Effector CD8-positive, alpha-beta T cell (primary cell): Measurements from ENCODE around the gene FTO.

Experiments
- DNase-seq: peaks from one replicate; lab custom pipeline; 2025; lab: John Stamatoyannopoulos, UW

The FTO gene

DNA sequence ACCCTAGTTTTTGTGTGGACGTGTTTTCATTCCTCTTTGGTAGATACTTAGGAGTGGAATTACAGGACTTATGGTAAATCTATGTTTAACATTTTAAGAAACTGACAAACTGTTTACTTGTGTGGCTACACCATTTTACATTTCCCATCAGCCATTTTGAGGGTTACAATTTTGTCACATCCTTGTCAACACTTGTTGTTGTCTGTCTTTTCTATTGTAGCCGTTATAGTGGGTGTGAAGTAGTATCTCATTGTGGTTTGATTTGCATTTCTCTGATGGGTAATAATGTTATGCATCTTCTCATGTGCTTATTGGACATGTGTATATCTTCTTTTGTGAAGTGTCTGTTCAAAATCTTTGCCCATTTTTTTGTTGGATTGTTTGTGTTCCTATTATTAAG lies 4.5 kb downstream of the FTO start:
- no peak for DNase-seq

DNA sequence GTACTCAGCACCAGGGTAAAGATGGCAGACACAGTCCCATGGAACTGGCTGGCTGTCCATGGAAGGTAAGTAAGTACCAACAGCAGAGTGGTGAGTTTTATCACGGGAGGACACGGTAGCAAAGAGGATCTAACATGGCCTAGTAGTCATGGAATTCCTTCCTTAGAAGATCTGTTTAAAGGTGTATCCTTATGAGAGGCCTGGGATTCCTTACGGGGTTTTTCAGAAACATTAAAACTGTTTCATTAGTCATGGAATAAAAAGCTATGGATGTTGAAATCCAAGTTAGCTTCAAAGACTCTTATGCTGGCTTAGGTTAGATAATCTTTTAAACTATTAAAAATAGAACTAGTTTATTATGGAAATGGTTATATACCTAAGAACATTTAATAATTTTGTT lies 7.4 kb downstream of the FTO start:
- DNase-seq, result no peak

DNA sequence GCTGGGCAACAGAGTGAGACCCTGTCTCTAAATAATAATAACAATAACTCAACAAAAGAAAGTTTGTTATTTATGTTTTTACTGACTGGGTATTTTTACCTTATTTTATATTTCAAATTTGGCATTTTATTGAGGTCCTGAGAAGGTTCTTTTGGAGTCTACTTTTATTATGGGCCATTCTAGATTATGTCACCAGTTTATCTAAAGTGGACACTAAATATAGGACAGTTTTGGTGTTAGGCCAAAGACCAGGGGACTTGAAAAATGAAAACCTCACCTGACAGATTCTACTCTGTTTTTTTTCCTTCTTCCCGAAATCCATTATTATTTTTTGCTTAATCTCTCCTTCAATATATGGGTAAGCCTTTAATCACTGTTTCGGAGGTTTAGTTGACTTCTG lies 8.1 kb downstream of the FTO start:
- no peak for DNase-seq

DNA sequence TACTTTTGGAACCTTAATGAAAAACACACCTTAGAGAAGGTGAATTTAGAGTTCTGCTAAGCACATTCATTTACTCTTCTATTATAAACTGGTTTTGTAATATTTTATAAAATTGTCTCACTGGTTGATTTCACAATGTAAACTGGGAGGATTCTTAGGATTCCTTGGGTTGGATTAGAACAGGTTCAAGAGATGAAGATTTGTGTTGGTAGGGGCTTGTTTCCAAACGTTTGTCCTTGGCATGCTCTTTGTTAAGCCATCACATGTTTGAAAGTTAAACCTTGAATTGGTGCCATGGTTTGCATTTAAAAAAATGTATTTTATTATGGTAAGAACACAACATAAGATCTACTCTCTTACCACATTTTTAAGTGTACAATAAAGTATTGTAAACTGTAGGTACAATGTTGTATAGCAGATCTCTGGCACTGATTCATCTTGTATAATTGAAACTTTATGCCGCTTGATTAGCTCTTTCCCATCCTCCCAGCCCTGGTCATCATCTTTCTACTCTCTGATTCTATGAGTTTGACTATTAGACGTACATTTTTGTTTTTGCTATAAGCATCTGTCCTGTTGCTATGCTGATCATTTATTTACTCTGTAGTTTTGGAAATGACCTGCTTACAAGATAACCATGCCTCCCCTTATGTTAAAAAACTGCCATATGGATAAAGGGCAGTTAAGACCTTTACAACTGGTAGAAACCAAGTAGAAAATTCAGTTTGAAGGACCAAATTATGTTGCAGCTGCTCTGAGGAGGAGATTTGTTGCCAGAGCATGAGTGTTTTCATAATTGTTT lies 9.6 kb downstream of the FTO start:
- DNase-seq, result no peak

DNA sequence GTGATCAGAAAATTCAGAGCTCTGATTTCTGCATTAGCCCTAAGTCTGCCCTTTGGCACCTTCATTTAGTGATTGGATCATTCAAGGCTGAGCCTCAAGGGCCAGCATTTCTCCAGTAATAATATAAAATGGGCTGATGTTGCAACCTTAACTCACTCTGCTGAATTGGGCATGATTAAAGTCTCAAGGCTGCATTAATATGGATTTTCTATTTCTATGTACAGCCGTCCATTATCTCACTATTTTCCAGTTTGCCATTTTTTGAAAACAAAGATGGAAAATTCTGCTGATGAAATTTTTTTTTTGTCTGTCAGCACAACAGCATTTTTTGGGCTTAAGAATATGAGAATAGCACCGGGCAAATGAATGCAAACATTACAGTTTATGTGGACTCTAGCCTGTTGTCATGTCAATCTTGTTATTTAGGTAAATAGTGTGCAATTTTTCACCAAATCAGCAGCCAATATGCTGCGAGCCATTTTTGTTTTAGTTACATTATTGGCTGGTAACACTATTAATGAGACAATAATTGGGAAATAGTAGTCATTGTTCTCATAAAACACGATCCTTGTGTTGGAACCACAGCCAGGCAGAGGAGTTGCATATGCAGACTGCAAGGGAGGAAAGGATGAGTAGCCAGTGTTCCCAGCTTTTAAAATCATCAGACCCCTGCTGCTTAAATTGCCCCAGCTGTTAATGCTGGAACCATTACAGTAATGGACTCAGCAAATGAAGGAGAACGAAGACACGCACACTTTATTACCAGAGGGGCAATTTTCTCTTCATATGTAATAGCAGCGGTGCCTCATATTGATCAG lies 10.5 kb downstream of the FTO start:
- DNase-seq, result no peak

DNA sequence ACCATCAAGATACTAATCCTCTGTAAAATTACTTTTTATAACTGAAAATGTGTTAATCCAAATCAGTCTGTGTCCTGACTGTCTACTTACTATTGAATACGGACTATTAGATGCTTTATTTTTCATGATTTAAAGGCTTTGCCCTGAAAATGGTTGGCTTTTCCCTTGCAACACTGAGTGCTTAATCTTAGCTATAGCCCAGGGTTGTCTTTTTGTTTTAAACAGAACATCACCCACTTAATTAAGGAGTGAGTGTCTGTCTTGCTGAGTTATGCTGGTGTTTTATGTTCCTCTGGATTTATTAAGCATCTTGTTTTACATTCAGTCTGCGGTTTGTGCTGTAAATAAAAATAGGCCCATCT lies 11.0 kb downstream of the FTO start:
- no peak for DNase-seq

DNA sequence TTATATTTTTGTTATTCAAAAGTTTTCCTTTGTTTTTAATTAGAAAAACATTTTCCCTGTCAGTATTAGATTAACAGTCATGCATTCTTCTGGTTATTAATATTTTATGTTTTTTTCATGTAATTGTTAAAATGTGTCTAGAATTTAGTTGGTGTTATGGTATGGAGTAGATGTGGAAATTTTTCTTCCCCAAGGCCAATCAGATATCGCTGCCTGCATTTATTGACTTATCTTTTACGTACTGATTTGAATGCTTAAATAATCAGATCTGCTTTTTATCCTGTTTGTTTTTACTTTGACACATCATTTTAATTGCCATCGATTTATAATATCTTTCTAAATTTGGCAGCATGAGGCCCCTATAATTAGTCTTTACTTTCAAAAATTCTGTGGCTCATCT lies 13.6 kb downstream of the FTO start:
- DNase-seq, result no peak

DNA sequence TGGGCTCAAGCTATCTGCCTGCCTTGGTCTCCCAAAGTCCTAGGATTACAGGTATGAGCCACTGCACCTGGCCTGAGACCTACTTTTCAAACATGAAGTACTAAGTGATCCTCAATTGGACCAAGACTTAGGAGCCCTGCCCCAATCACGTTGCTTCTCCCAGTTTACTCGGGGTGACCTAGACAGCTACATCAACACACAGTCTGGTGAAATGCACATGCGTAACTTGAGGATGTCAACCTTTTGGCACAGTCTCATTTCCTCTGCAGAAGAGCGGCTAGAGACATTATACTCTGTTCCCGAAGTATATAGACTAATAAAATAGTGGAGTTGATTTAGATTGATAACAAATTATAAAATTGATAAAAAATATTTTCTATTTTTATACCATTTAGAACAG lies 17.1 kb downstream of the FTO start:
- no peak for DNase-seq

DNA sequence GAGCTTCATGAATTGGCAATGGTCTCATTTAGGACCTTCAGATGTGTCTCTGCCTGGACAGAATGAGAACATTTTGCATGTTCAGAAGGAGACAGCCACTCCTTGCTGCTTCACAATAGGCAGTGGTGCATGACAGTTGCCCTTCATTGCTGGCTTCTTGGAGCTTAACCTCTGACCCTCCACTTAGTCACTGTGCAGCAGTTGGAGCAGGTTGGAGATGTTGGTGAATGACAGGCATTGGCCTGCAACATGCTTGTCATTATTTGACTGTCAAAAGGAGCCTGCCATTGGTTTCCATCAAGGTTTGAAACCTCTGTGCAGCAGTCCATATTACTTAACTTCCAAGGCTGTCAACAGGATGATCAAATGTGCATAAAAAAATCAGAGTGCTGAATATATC lies 22.7 kb downstream of the FTO start:
- no peak for DNase-seq

DNA sequence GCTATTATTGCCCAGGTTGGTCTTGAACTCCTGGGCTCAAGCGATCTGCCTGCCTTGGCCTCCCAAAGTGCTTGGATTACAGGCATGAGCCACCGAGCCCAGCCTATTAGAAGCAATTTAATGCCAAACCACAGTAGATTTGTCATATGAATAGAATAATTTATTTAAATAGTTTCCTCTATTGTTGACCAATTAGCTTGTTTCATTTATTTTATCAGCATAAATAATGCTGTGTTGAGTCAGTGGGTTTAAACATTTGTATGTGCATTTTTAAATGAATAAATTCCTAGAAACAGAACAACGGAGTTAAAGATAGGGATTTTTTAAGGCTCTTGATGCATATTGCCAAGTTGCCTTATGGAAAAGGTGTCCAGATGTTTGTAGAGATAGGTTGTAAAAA lies 26.7 kb downstream of the FTO start:
- no peak for DNase-seq

DNA sequence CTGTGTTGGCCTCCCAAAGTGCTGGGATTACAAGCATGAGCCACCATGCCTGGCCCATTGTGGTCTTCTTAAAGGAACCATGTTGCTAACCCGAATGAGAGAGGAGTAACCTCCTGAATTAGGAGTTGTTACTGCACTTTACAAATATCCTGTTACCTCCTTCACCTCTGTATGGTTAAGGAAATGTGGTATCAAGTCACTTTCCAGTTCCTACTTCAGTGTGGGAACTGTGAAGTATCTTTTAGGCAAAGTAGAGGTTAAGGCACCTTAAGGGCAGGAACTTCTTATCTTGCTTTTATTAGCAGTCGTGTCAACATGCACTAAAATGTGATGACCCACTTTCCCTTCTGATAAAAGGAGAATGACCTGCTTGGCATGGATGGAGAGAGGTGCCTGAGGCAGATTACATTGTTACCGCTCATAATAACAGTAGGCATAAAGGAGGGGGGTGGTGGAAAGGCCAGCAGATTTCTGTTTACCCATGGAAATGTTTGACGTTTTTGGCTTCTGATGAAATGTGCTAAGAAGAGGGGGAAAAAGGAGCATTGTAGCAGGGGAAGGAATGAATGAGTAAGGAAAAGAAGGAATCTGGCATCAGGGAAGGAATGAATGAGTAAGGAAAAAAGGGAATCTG lies 28.5 kb downstream of the FTO start:
- DNase-seq, result no peak

DNA sequence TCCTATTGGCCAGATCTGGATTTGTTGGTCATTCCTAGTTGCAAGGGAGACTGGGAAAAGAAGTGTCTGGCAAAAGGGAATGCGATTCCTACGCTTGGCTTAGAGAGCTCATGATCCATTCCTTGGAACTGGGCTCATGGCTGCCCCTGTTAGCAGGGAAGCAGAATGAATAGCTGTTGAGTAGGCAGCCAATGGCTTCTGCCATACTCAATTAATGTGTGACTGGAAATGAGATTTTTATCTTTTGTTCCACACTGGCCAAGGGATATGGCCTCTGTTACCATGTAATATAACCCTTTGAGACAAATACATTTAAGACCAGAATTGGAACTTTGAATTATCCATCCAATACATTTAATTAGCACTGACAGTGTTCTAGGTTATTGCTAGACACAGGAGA lies 31.0 kb downstream of the FTO start:
- DNase-seq, result no peak

DNA sequence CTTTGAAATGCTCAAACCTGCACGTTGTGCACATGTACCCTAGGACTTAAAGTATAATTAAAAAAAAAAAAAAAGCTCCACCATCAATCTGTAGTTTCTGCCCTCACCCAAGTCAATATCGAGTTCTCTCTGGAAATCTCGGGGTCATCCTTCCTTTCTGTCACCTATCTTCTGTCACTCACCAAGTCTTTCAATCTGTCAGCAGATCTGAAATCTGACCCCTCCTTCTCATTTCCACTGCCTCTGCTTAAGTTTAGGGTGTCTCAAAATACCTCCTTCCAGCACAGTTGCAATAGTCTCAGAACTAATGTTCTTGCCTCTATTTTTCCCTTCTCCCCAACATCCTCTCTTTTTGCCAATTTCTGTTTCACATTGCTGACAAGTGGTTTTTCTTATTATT lies 32.3 kb downstream of the FTO start:
- no peak for DNase-seq

DNA sequence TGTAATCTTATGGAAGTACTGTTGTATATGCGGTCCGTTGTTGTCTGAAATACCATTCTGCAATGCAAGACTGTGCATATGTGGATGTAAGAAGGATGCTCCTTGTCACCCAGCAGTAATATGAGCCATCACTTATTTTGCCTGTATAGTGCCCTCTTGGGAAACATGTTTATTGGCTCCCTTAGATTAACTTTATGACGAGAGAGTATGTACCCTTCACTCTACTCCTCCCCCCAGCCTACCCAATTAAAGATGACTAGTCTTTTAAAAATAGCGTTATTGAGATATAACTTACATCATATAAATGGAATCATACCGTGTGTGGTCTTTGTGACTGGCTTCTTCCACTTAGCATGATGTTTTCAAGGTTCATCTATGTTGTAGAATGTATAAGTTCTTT lies 33.6 kb downstream of the FTO start:
- no peak for DNase-seq

DNA sequence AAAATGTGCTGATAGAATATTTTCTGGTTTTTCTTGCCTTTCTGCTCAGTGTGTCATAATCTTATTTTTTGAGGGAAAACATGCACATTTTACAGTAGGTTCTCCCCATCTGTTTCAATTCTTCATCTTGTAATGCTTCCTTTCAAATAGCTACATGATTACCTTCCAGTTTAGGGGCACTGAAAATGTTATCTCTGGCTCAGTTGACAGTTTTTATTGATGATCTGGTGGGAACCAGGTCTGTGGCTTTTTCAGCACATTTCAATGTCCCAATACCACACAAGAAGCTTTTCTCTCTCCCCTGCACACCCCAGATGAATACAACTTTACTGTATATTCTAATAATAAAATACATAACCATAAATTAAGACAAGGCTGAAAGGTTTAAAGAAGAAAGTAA lies 36.5 kb downstream of the FTO start:
- DNase-seq, result no peak

DNA sequence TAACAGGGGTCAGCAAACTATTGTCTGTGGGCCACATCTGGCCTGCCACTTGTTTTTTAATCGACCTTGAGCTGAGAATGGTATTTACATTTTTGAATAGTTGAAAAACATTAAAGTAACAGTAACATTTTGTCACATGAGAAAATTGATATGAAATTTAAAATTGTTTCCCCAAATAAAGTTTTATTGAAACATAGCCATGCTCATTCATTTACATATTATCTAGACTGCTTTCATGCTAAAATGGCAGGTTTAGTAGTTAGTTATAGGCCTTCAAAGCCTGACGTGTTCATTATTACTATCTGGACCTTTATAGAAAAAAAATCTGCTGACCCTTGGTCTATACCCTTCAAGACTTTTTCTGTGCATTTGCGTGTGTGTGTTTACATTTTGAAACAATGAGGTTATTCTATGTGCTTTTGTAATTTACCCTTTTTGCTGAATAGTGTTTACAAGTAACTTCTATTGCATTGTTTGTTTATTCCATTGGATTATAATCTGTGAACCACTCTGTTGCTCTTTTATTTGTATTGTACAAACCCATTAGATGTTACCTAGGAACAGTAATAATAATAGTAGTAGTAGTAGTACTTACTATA lies 37.1 kb downstream of the FTO start:
- no peak for DNase-seq

DNA sequence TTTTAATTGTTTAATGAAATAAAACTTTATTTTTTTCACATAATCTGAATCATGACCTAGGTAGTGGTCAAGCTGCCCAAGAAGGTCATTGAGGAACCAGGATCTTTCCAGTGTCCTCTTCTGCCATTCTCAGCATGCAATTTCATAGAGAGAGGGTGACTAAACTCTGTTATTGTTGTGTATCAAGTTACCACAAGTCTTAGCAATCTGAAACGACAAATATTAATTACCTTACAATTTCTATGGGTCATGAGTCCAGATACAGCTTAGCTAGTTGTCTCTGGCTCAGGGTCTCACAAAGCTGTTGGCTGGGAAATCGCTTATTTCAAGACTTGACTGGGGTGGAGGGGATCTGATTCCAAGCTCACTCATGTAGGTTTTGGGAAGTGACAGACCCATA lies 37.6 kb downstream of the FTO start:
- no peak for DNase-seq

DNA sequence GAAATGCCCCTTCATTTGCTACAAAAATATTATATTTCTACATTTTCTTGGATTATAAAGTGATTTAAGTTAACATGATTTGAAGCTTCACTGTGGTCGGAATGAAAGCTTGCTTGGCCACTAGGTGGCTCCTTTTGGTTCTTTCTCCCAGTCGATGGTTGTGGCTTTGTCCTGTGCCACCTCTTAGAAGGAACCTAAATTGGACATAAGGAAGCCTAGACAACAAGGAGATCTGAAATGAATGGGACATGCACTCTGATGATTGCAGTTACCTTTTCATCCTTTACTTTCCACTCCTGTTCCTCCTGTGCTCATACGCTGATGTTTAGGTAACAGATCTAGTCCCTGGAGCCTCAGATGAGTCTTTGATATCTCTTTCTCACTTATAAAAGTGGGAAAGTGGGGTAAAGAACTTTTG lies 39.2 kb downstream of the FTO start:
- no peak for DNase-seq

DNA sequence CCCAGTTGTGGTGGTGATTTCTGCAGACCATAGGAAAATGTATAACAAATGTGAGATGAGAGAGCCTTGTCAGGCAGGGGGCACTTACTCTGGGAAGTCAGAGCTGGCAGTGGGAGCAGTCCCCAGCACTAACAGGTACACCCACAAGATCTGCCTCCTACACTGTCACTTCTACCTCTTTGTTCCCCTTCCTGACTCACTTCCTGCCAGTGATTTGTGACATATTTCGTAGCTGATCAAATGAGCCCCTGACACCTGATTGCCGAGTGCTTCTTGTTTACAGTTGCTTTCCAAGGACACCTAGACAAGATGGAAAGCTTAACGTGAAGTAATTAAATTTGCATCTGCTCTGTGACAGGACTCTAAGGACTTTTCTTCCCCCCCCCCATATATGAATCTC lies 40.5 kb downstream of the FTO start:
- no peak for DNase-seq

DNA sequence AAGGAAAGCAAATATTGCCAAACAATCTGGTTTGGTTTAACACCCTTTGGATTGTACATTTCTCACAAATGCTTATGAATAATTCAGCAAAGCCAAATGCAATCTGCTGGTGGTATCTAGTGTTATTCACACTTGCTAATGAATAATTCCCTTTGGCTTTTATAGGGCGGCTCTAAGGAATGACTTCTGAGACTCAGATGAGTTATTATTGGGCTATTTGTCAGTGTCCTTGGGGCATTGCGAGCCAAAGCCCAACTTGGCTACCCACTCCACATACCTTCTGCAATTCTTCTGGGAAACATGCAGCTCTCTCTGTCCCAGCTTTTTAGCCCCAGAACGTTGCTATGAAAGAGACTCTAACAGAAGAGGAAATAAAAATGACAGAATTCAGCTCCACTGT lies 41.1 kb downstream of the FTO start:
- DNase-seq, result no peak

DNA sequence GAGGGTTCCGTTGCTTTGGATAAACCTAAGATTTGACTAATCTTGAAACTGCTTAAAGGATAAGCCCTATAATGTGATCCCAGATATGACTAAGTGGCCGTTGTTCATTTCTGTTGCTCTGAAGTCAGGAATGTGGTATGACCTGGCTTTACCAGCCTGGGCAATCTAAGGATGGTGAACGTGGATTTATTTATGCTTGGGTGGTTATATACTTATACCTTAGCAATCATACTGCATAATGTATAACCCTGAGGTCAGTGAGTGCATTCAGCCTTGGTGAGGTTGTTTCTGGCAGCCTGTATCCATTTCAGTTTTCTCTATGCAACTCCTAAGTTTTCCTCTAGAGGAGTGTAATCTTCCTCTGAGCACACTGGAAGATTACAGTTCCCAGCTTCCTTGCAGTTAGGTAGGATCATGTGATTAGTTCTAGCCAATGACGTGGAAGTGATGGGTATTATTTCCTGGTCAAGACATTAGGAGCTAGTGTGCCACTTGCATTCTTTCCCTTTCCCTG lies 41.9 kb downstream of the FTO start:
- DNase-seq, result no peak

DNA sequence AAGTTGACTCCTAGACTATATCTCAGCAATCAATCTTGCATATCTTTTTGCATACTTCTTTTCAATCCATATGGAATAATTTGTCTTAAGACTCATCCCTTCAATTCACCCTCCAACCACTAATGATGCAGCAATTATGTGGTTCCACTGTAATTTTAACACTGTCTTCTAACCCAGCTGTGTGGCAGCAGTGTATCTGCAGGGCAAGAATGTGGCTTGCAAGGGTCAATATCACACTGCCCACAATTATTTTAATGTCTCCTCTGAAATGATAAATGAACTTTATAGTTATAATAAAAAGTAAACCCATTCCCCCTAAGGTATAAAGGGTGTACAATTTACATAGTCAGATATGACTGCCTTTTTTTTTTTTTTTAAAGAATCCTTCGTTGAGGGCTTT lies 48.6 kb downstream of the FTO start:
- no peak for DNase-seq

DNA sequence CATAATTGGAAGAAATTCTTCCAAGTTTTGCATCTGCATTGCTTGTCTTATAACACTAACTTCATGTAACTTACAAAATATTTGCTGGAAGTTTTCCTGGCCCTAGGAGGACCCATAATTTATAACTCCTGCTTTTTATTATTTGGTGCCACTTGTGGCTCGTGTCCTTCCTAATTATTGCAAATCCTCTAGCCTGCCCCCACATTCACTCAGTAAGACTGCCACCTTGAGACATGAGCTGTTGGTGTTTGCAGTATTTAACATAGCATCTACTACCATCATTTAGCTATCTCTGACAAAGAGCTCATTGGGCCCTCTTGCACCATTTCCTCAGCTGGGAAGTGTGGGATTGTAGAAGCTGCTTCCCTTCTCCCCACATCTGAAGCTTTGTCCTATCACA lies 49.5 kb downstream of the FTO start:
- DNase-seq, result no peak
